Epithelial cell of umbilical artery (primary cell): ENCODE results near the gene GRM6. TPM values are rescaled to one million over a fixed set of nuclear protein-coding genes. Genes with fewer than 3 reads are reported as not detected.

Experiments
- total RNA-seq: library from RNA; depleted of rRNA; stranded (reverse); fragments of >200 nt; gene quantifications from 2 replicates; pipeline ENCODE4 v1.2.3, GENCODE V29; 2014

Gene GRM6
- not detected in 2 replicates for total RNA-seq

DNA sequence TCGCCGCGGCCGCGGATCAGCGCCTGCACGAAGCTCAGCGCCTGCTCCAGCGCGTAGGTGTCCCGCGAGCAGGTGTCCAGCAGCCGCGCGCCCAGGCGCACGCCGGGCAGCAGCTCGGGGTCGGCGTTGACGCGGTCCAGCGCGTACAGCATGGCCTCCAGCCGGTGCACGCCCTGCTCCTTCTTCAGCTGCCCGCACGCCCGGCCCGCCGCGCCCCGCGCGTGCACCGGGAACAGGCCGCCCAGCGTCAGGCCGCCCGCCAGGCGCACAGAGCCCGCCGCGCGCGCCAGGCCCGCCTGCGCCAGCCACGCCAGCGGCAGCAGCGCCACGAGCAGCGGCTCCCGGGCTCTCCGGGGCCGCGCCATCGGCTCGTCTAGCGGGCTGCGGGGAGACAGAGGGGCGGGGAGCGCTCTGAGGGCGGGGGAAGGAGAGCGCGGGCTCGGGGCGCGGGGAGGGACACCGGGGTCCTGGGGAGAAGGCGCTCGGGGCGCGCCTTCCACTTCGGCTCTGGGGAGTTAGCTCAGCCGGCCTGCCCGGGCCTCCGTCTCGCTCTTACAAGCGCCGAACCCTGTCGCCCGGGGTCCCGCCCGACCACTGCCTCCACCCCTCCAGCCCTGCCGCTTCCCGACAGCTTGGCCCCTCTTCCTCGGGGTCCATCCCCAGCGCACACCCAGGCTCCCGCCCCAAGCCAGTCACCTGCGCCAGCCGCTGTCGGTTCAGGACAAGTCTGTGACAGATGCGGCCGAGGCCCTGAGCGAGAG, at the start of gene GRM6:
TSS of gene GRM6 (minus strand) at position 741 of the 761 bp plus-strand sequence. CDS start at position 365, 376 bp downstream.

DNA sequence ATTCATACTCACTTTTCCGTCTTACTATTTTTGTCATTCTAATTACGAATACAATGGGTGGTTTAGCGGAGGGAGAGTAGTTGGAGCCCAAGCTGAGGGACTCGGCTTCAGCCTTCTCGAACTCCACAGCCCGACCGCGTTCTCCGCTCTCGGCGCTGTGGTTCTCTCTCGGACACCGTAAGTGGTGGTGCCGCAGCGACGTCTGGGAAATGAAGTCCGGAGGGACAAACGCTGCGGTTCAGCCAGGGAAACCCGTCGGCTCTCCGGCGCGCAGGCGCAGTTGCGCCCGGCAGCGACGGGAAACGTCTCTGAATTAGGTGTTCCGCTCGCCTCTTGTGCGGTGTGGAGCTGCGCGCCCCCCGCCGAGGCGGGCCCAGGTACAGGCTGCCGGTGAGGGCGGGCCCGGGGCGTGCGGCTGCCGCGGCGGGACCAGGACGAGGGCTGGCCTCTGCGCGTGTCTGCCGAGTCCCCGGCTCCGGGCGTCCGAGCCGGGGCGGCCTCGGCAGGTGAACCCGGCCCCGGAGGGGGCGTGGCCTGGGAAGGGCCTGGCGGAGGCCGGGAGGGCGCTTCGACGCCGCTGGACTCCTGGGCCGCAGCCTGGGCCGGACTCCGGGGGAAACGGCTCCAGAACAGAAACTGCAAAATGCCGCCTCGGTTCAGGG, 28.5 kb upstream of the GRM6 start, which contains the start of gene ZNF879:
TSS of gene ZNF879 (plus strand) at position 277 of the 662 bp plus-strand sequence. CDS start 1,201 bp downstream, outside the sequence.

DNA sequence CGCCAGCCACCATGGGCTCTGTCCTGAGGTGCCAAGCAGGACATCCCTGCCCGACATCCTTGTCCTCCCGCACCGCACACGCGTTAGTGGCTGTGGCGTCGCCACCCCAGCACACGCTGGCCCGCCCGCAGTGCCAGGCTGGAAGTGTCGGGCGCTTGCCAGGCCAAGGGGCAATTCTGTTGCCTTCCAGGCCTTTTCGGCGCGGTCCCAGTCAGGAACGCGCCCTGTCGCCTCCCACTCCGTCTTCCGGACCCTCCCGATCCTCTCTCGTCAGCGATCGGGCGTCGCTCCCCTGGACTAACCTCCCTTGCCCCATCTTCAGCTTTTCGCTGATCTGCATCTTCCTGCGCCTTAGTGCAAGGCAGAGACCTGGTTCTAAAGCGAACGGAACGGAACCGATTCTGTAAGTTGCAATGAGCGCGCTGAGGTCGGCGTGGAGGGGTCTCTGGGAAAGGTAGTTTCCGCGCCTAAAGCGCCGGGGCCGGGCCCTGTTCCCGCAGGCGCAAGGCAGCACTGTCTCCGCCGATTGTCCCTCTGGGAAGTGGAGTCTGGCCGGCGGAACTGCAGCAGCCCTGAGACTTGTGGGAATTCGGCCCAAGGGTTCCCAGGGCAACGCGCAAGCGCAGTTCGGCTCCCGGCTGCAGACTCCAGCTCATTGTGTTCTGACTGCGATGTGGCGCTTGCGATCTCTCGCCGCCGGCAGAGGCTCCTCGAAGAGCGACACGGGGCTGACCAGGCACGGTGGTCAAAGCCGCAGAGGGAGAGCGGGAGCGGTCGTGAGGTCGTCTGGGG, 54.4 kb downstream of the GRM6 start, which contains the start of gene ZNF454:
TSS of gene ZNF454 (plus strand) at position 630 of the 792 bp plus-strand sequence. CDS start 1,594 bp downstream, outside the sequence.

Other genes with a start within 250 kb of the GRM6 start
- gene ZNF354B, start 135.4 kb downstream of the GRM6 start, total RNA-seq, result 6.8 and 7.8 TPM in 2 replicates
- gene ZFP2, start 99.4 kb downstream of the GRM6 start, total RNA-seq, result 0.65 and 1.1 TPM in 2 replicates
- gene ZNF454, start 54.1 kb downstream of the GRM6 start, total RNA-seq, result 0.61 and 0.97 TPM in 2 replicates
- 2.6 and 4.7 TPM in 2 replicates for gene ZNF879, start 28.5 kb upstream of the GRM6 start, total RNA-seq
- 5.5 and 7.9 TPM in 2 replicates for gene ZNF354C, start 65.1 kb upstream of the GRM6 start, total RNA-seq